Activated naive CD4-positive, alpha-beta T cell treated with anti-CD3 and anti-CD28 coated beads for 36 hours (primary cell): ENCODE data around the gene LETM1. TPM values are rescaled to one million over a fixed set of nuclear protein-coding genes. Genes with fewer than 3 reads are reported as not detected.
"Not testable (repeated sequence)": the region's sequence is repeated elsewhere in the genome, so short reads cannot be mapped to it uniquely, and the experiment has no call there.

Experiments used
- CTCF ChIA-PET: fragments of 350-600 bp; sonication (Branson Sonifier 250); formaldehyde crosslinking; loops from one replicate; lab custom pipeline; 2021; ENCODE audit warnings: antibody characterized with exemption; lab: Charles Lee
- DNase-seq: peaks from one replicate; pipeline ENCODE4 v3.0.0-alpha.2; 2020
- H3K27ac Mint-ChIP-seq: one replicate; pipeline ENCODE4 v1.8.0; 2021; ENCODE audit warnings: mild to moderate bottlenecking, mixed read lengths
- H3K27me3 Mint-ChIP-seq: one replicate; pipeline ENCODE4 v1.8.0; 2021; ENCODE audit warnings: low read depth, mixed read lengths
- H3K36me3 Mint-ChIP-seq: one replicate; pipeline ENCODE4 v1.8.0; 2021; ENCODE audit warnings: low read depth, mixed read lengths
- H3K4me1 Mint-ChIP-seq: one replicate; pipeline ENCODE4 v1.8.0; 2021; ENCODE audit warnings: low read depth, mixed read lengths
- H3K4me3 Mint-ChIP-seq: one replicate; pipeline ENCODE4 v1.8.0; 2021; ENCODE audit warnings: mild to moderate bottlenecking, moderate library complexity, mixed read lengths
- H3K9me3 Mint-ChIP-seq: one replicate; pipeline ENCODE4 v1.8.0; 2021; ENCODE audit warnings: mixed read lengths
- intact Hi-C: fragments of 100-400 bp; cut with micrococcal nuclease; formaldehyde crosslinking; loops from one replicate; pipeline ENCODE4 v1.15.1; 2023
- total RNA-seq, 2 experiments: library from RNA; stranded (reverse); gene quantifications; one replicate each; pipeline ENCODE4 v1.2.3, GENCODE V29; 2021

LETM1 gene
- total RNA-seq, 2 experiments from 2014 or later: 36.3 to 40.5 TPM

- no peak overlapping the region for H3K27ac Mint-ChIP-seq
These were observed 9.4 kb downstream of the LETM1 start for GRCh38 chr4:1846580-1846979.

GRCh38 chr4:1844618-1845017 is 11.3 kb downstream of the LETM1 start:
- H3K4me1 Mint-ChIP-seq, DNase-seq, CTCF ChIA-PET, H3K27ac Mint-ChIP-seq, intact Hi-C loops, H3K9me3 Mint-ChIP-seq, H3K27me3 Mint-ChIP-seq, H3K4me3 Mint-ChIP-seq: not testable (repeated sequence)
- H3K36me3 Mint-ChIP-seq: peaks cover 35% of the 10 kb centered on the region

More at GRCh38 chr4:1846580-1846979, 9.4 kb downstream of the LETM1 start:
- H3K36me3 Mint-ChIP-seq: peaks cover 33% of the 10 kb centered on the region
- peaks cover 12% of the 10 kb centered on the region for H3K4me1 Mint-ChIP-seq
- no peaks in the 10 kb centered on the region for H3K27me3 Mint-ChIP-seq
- CTCF ChIA-PET: interaction anchor here (0.9 to 2.4 kb wide), 2 partner anchors 53 to 64 kb away, joined by 3 to 15 read pairs; no protein-coding TSS in a partner anchor
- DNase-seq: no peak
- H3K4me3 Mint-ChIP-seq: no peak overlapping the region
- intact Hi-C loops: no loop called here
- no peaks in the 10 kb centered on the region for H3K9me3 Mint-ChIP-seq

- intact Hi-C loops: no loop called here
- no peaks in the 10 kb centered on the region for H3K27me3 Mint-ChIP-seq
- H3K4me1 Mint-ChIP-seq: no peaks in the 10 kb centered on the region
- DNase-seq: no peak
- CTCF ChIA-PET: interaction anchor here (0.6 to 1.4 kb wide), 2 partner anchors 56 to 165 kb away, joined by 3 to 4 read pairs; no protein-coding TSS in a partner anchor
- H3K4me3 Mint-ChIP-seq: no peak overlapping the region
- peaks cover 39% of the 10 kb centered on the region for H3K36me3 Mint-ChIP-seq
- H3K27ac Mint-ChIP-seq: no peak overlapping the region
- no peaks in the 10 kb centered on the region for H3K9me3 Mint-ChIP-seq
These were observed 12.1 kb downstream of the LETM1 start for GRCh38 chr4:1843852-1844251.

DNA sequence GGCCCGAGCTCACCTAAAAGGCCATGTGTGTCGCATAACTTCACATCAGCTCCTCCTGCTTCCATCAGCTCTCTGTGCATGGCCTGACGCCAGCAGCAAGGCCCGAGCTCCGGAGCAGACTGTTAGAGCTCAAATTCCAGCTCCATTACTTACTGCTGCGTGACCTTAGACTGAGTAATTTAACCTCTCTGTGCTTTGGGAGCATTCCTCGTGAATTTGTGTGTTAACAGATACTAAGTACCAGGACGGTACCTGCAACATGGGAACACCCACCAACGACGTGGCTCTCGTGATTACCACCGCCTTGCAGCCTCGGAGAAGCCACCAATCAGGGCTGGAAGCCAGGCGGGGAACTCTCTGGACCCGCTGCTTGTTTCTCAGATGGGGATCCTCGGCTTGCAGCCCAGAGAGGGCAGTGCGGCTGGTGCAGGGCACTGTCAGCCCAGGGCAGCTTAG is 12.9 kb downstream of the LETM1 start:
- CTCF ChIA-PET: interaction anchor here (1.4 kb wide), 1 partner anchor 57 kb away, joined by 4 read pairs; no protein-coding TSS in a partner anchor
- Mint-ChIP-seq H3K4me1 (no peaks in the 10 kb centered on the region), H3K4me3 (no peak overlapping the region), H3K36me3 (peaks cover 37% of the 10 kb centered on the region), H3K27me3 (no peaks in the 10 kb centered on the region), H3K9me3 (no peaks in the 10 kb centered on the region), H3K27ac (no peak overlapping the region)
- intact Hi-C loops: no loop called here
- DNase-seq: no peak

- intact Hi-C loops: no loop called here
- Mint-ChIP-seq H3K9me3 (no peaks in the 10 kb centered on the region), H3K27ac (no peak overlapping the region), H3K36me3 (peaks cover 37% of the 10 kb centered on the region), H3K27me3 (no peaks in the 10 kb centered on the region), H3K4me1 (no peaks in the 10 kb centered on the region), H3K4me3 (no peak overlapping the region)
- CTCF ChIA-PET: interaction anchor here (0.6 to 1.4 kb wide), 2 partner anchors 30 to 57 kb away, joined by 4 read pairs; no protein-coding TSS in a partner anchor
- no peak for DNase-seq
These were observed 13.5 kb downstream of the LETM1 start for GRCh38 chr4:1842339-1842895.

DNA sequence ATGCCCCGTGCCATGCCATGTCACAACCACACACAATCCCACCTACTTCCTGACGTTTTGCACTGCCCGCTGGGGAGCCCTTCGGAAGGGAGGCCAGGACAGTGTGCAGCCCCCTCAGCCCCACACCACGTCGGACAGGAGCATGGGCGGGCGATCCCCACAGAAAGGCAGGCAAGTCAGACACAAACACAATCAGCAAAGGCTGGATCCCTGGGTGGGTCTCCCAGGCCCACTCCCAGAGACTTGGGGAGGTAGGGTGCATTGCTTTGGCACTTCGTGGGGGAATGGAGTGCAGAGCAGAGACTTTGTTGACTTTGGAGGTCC is 14.1 kb downstream of the LETM1 start:
- H3K27ac Mint-ChIP-seq: no peak overlapping the region

GRCh38 chr4:1841201-1841886 is 14.6 kb downstream of the LETM1 start:
- no peak overlapping the region for H3K4me3 Mint-ChIP-seq
- no peak for DNase-seq
- CTCF ChIA-PET: interaction anchor here (0.6 kb wide), 1 partner anchor 29 kb away, joined by 4 read pairs; no protein-coding TSS in a partner anchor

More for the DNA sequence above, 14.1 kb downstream of the LETM1 start:
- Mint-ChIP-seq H3K4me1 (no peaks in the 10 kb centered on the region), H3K27me3 (no peaks in the 10 kb centered on the region), H3K4me3 (no peak overlapping the region), H3K36me3 (peaks cover 31% of the 10 kb centered on the region), H3K9me3 (no peaks in the 10 kb centered on the region)
- DNase-seq: no peak
- CTCF ChIA-PET: interaction anchor here (0.6 kb wide), 1 partner anchor 29 kb away, joined by 4 read pairs; no protein-coding TSS in a partner anchor
- intact Hi-C loops: no loop called here

GRCh38 chr4:1839282-1839681 is 16.7 kb downstream of the LETM1 start:
- peaks cover 1% of the 10 kb centered on the region for H3K4me1 Mint-ChIP-seq
- no peaks in the 10 kb centered on the region for H3K9me3 Mint-ChIP-seq
- intact Hi-C loops: no loop called here
- DNase-seq: no peak
- H3K27ac Mint-ChIP-seq: no peak overlapping the region
- H3K4me3 Mint-ChIP-seq: no peak overlapping the region
- H3K27me3 Mint-ChIP-seq: no peaks in the 10 kb centered on the region
- peaks cover 32% of the 10 kb centered on the region for H3K36me3 Mint-ChIP-seq
- CTCF ChIA-PET: interaction anchor here (0.8 kb wide), 1 partner anchor 60 kb away, joined by 4 read pairs; no protein-coding TSS in a partner anchor

More at GRCh38 chr4:1841201-1841886, 14.6 kb downstream of the LETM1 start:
- Mint-ChIP-seq H3K27me3 (no peaks in the 10 kb centered on the region), H3K27ac (no peak overlapping the region), H3K36me3 (peaks cover 31% of the 10 kb centered on the region), H3K4me1 (no peaks in the 10 kb centered on the region), H3K9me3 (no peaks in the 10 kb centered on the region)
- intact Hi-C loops: no loop called here

DNA sequence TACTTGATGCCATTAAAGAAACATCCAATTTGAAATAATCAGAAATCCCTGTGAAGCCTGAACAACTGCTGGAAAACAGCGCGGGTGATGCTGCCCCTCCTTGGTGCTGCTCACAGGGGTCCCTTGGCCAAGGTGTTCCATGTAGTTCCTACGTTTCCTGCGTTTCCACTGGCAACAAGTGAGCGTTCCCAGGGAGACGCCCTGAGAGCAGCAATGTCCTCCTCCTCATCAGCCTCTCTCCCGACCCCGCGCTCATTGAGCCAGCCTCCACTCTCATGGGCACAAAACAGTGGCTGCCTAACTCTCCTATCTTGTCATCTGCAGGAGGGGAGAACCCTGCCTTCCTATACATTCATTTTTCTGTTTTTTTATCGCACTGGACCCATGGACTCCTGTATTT is 18.9 kb downstream of the LETM1 start:
- Mint-ChIP-seq H3K27ac (no peak overlapping the region), H3K9me3 (no peaks in the 10 kb centered on the region), H3K36me3 (peaks cover 28% of the 10 kb centered on the region), H3K4me1 (peaks cover 6% of the 10 kb centered on the region), H3K4me3 (no peak overlapping the region), H3K27me3 (no peaks in the 10 kb centered on the region)
- DNase-seq: no peak
- CTCF ChIA-PET: no interaction called here
- intact Hi-C loops: no loop called here

DNA sequence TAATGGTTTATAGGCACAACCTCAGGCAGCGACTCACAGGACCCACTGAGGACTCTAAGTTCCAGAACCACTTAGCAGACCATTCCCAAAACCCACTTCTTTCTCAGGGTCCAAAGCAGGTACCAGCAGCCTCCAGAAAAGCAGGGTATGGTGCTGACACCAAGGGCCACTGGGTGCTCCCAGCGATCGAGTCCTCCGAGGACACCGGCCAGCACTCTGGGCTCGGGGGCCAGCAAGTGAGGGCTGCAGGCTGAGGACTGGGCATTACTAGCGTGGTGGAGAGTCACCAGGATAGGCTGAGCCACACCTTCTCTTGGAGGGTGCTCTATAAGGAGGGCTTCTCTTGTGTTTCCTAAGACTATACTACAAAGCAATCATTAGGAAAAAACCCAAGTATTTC is 19.3 kb downstream of the LETM1 start:
- no peak overlapping the region for H3K4me3 Mint-ChIP-seq
- peaks cover 6% of the 10 kb centered on the region for H3K4me1 Mint-ChIP-seq
- no peak overlapping the region for H3K27ac Mint-ChIP-seq
- H3K27me3 Mint-ChIP-seq: no peaks in the 10 kb centered on the region
- H3K9me3 Mint-ChIP-seq: no peaks in the 10 kb centered on the region
- intact Hi-C loops: no loop called here
- CTCF ChIA-PET: no interaction called here
- peaks cover 29% of the 10 kb centered on the region for H3K36me3 Mint-ChIP-seq
- DNase-seq: no peak

DNA sequence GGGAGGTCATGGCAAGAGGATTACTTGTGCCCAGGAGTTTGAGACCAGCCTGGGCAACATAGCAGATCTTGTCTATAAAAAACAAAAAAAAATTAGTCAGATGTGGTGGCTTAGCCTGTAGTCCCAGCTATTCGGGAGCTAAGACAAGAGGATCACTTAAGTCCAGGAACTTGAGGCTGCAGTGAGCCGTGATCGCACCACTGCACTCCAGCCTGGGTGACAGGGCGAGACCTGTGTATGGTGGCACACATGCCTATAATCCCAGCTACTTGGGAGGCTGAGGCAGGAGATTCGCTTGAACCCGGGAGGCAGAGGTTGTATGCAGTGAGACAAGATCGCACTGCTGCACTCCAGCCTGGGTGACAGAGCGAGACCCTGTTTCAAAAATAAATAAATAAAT is 20.1 kb downstream of the LETM1 start:
- H3K27me3 Mint-ChIP-seq, DNase-seq, H3K9me3 Mint-ChIP-seq, H3K4me1 Mint-ChIP-seq, intact Hi-C loops, H3K4me3 Mint-ChIP-seq, H3K27ac Mint-ChIP-seq: not testable (repeated sequence)
- H3K36me3 Mint-ChIP-seq: peaks cover 29% of the 10 kb centered on the region
- CTCF ChIA-PET: interaction anchor here (0.6 kb wide), 1 partner anchor 64 kb away, joined by 3 read pairs; no protein-coding TSS in a partner anchor

DNA sequence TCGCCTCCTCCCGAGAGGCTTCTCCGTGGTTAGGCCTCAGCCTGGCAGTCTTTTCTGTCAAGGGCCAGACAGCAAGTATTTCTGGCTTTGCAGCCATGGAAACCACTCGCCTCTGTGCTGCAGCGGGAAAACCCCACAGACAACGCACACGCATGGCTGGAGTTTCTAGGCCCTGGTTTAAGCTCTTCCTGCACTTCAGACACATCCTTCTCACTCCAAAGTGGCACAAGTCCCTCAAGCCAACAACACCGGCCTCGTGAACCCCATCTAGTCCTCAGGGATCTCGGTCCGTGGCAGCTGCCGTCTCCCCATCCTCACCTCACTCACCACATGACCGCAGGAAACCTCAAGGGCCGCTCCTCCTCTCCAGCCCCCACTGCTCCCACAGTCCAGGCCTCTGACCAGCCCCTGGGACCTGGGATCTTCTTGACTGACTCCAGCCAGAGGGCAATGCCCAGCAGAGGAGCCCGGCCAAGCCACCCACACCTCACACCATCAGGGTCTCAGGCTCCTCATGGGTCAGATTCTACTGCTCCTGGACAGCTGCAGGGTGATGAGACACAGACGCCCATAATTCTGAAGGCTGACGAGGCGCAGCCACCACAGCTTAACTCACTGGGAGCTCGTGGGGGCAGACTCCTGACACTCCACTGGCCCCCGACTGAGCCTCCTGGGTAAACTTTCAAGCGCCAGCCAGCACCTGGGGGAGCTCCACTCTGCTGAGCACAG is 21.7 kb downstream of the LETM1 start:
- no peak overlapping the region for H3K4me3 Mint-ChIP-seq
- H3K9me3 Mint-ChIP-seq: no peaks in the 10 kb centered on the region
- intact Hi-C loops: no loop called here
- DNase-seq: no peak
- no peaks in the 10 kb centered on the region for H3K27me3 Mint-ChIP-seq
- H3K4me1 Mint-ChIP-seq: peaks cover 6% of the 10 kb centered on the region
- CTCF ChIA-PET: interaction anchor here (0.6 to 1.8 kb wide), 3 partner anchors 24 to 70 kb away, joined by 3 to 6 read pairs (median 5); no protein-coding TSS in a partner anchor
- no peak overlapping the region for H3K27ac Mint-ChIP-seq
- peaks cover 34% of the 10 kb centered on the region for H3K36me3 Mint-ChIP-seq
